T-helper 2 cell treated with Interferon-gamma antibody and Interleukin-4, amounts not matched to agents 5 μg/mL and 100 μg/mL, for 36 hours (primary cell): ENCODE results near the gene E2F8.
"Not testable (repeated sequence)": the region's sequence is repeated elsewhere in the genome, so short reads cannot be mapped to it uniquely, and the experiment has no call there.

Experiments used
- DNase-seq: peaks from one replicate; pipeline ENCODE4 v3.0.0; 2021; ENCODE audit warnings: low spot score
- H3K27ac Mint-ChIP-seq: one replicate; pipeline ENCODE4 v1.8.0; 2021; ENCODE audit warnings: mild to moderate bottlenecking, mixed read lengths
- H3K27me3 Mint-ChIP-seq: one replicate; pipeline ENCODE4 v1.8.0; 2021; ENCODE audit warnings: low read depth, mixed read lengths
- H3K36me3 Mint-ChIP-seq: one replicate; pipeline ENCODE4 v1.8.0; 2021; ENCODE audit warnings: low read depth, mixed read lengths
- H3K4me1 Mint-ChIP-seq: one replicate; pipeline ENCODE4 v1.8.0; 2021; ENCODE audit warnings: low read depth, mixed read lengths
- H3K4me3 Mint-ChIP-seq: one replicate; pipeline ENCODE4 v1.8.0; 2022; ENCODE audit warnings: mild to moderate bottlenecking, moderate library complexity, mixed read lengths
- H3K9me3 Mint-ChIP-seq: one replicate; pipeline ENCODE4 v1.8.0; 2021; ENCODE audit warnings: mixed read lengths

E2F8 gene

GRCh38 chr11:19263333-19263732 lies 22.6 kb upstream of the E2F8 start:
- no peak for DNase-seq
- Mint-ChIP-seq H3K27me3 (peaks cover 10% of the 10 kb centered on the region), H3K4me1 (no peaks in the 10 kb centered on the region), H3K9me3 (no peaks in the 10 kb centered on the region), H3K27ac (no peak overlapping the region), H3K36me3 (no peaks in the 10 kb centered on the region), H3K4me3 (no peak overlapping the region)

- no peaks in the 10 kb centered on the region for H3K9me3 Mint-ChIP-seq
- peak; percentile 39 for DNase-seq
- peaks cover 13% of the 10 kb centered on the region for H3K27me3 Mint-ChIP-seq
- H3K4me3 Mint-ChIP-seq: no peak overlapping the region
- H3K36me3 Mint-ChIP-seq: no peaks in the 10 kb centered on the region
- no peak overlapping the region for H3K27ac Mint-ChIP-seq
- H3K4me1 Mint-ChIP-seq: no peaks in the 10 kb centered on the region
Observed at GRCh38 chr11:19259487-19260345, 19.0 kb upstream of the E2F8 start.

- Mint-ChIP-seq H3K9me3 (no peaks in the 10 kb centered on the region), H3K4me1 (no peaks in the 10 kb centered on the region), H3K27me3 (peaks cover 16% of the 10 kb centered on the region), H3K36me3 (no peaks in the 10 kb centered on the region), H3K4me3 (no peak overlapping the region), H3K27ac (no peak overlapping the region)
- DNase-seq: no peak
Observed at GRCh38 chr11:19258641-19259230, 18.0 kb upstream of the E2F8 start.

GRCh38 chr11:19254441-19254840 lies 13.7 kb upstream of the E2F8 start:
- H3K4me1 Mint-ChIP-seq, H3K27ac Mint-ChIP-seq, H3K4me3 Mint-ChIP-seq, H3K36me3 Mint-ChIP-seq, DNase-seq: not testable (repeated sequence)
- Mint-ChIP-seq H3K27me3 (peaks cover 29% of the 10 kb centered on the region), H3K9me3 (peaks cover 14% of the 10 kb centered on the region)

- H3K27me3 Mint-ChIP-seq: peaks cover 35% of the 10 kb centered on the region
- H3K9me3 Mint-ChIP-seq: peaks cover 20% of the 10 kb centered on the region
- H3K4me1 Mint-ChIP-seq: peaks cover 5% of the 10 kb centered on the region
Observed at GRCh38 chr11:19253817-19254216, 13.1 kb upstream of the E2F8 start.

GRCh38 chr11:19253153-19253745 lies 12.5 kb upstream of the E2F8 start:
- peaks cover 39% of the 10 kb centered on the region for H3K27me3 Mint-ChIP-seq

More at GRCh38 chr11:19253817-19254216, 13.1 kb upstream of the E2F8 start:
- Mint-ChIP-seq H3K36me3 (peaks cover 2% of the 10 kb centered on the region), H3K27ac (no peak overlapping the region), H3K4me3 (no peak overlapping the region)
- DNase-seq: no peak

GRCh38 chr11:19252394-19253152 lies 11.8 kb upstream of the E2F8 start:
- H3K27me3 Mint-ChIP-seq: peaks cover 45% of the 10 kb centered on the region
- peaks cover 32% of the 10 kb centered on the region for H3K9me3 Mint-ChIP-seq
- no peak for DNase-seq

More at GRCh38 chr11:19253153-19253745, 12.5 kb upstream of the E2F8 start:
- peaks cover 26% of the 10 kb centered on the region for H3K9me3 Mint-ChIP-seq
- no peak for DNase-seq
- peaks cover 4% of the 10 kb centered on the region for H3K36me3 Mint-ChIP-seq
- no peak overlapping the region for H3K27ac Mint-ChIP-seq
- H3K4me3 Mint-ChIP-seq: no peak overlapping the region
- peaks cover 5% of the 10 kb centered on the region for H3K4me1 Mint-ChIP-seq

GRCh38 chr11:19251577-19251976 lies 10.8 kb upstream of the E2F8 start:
- peaks cover 5% of the 10 kb centered on the region for H3K4me1 Mint-ChIP-seq
- no peak overlapping the region for H3K4me3 Mint-ChIP-seq
- no peak for DNase-seq
- H3K9me3 Mint-ChIP-seq: peaks cover 32% of the 10 kb centered on the region
- H3K27me3 Mint-ChIP-seq: peaks cover 44% of the 10 kb centered on the region
- H3K36me3 Mint-ChIP-seq: peaks cover 5% of the 10 kb centered on the region
- H3K27ac Mint-ChIP-seq: no peak overlapping the region

More at GRCh38 chr11:19252394-19253152, 11.8 kb upstream of the E2F8 start:
- Mint-ChIP-seq H3K36me3 (peaks cover 5% of the 10 kb centered on the region), H3K27ac (no peak overlapping the region), H3K4me3 (no peak overlapping the region), H3K4me1 (peaks cover 5% of the 10 kb centered on the region)

GRCh38 chr11:19246816-19247215 lies 6.1 kb upstream of the E2F8 start:
- no peak overlapping the region for H3K4me3 Mint-ChIP-seq
- DNase-seq: no peak

GRCh38 chr11:19245351-19245750 lies 4.6 kb upstream of the E2F8 start:
- H3K27me3 Mint-ChIP-seq: peaks cover 33% of the 10 kb centered on the region
- peaks cover 23% of the 10 kb centered on the region for H3K4me1 Mint-ChIP-seq
- no peak overlapping the region for H3K27ac Mint-ChIP-seq
- H3K9me3 Mint-ChIP-seq: peaks cover 26% of the 10 kb centered on the region
- peaks cover 8% of the 10 kb centered on the region for H3K36me3 Mint-ChIP-seq
- DNase-seq: no peak
- no peak overlapping the region for H3K4me3 Mint-ChIP-seq

More at GRCh38 chr11:19246816-19247215, 6.1 kb upstream of the E2F8 start:
- Mint-ChIP-seq H3K9me3 (peaks cover 32% of the 10 kb centered on the region), H3K27me3 (peaks cover 40% of the 10 kb centered on the region), H3K36me3 (peaks cover 5% of the 10 kb centered on the region), H3K4me1 (peaks cover 24% of the 10 kb centered on the region), H3K27ac (no peak overlapping the region)

- H3K27me3 Mint-ChIP-seq: peaks cover 29% of the 10 kb centered on the region
- peaks cover 19% of the 10 kb centered on the region for H3K4me1 Mint-ChIP-seq
- no peak overlapping the region for H3K27ac Mint-ChIP-seq
- peaks cover 20% of the 10 kb centered on the region for H3K9me3 Mint-ChIP-seq
- H3K4me3 Mint-ChIP-seq: no peak overlapping the region
- H3K36me3 Mint-ChIP-seq: peaks cover 12% of the 10 kb centered on the region
- DNase-seq: no peak
Observed at GRCh38 chr11:19244621-19245020, 3.9 kb upstream of the E2F8 start.

- peaks cover 14% of the 10 kb centered on the region for H3K9me3 Mint-ChIP-seq
- no peak overlapping the region for H3K27ac Mint-ChIP-seq
- DNase-seq: no peak
- peaks cover 23% of the 10 kb centered on the region for H3K4me1 Mint-ChIP-seq
- H3K36me3 Mint-ChIP-seq: peaks cover 14% of the 10 kb centered on the region
- no peak overlapping the region for H3K4me3 Mint-ChIP-seq
- H3K27me3 Mint-ChIP-seq: peaks cover 23% of the 10 kb centered on the region
Observed at GRCh38 chr11:19244084-19244483, 3.3 kb upstream of the E2F8 start.

- Mint-ChIP-seq H3K4me3 (peak overlapping the region; percentile 10), H3K4me1 (peaks cover 28% of the 10 kb centered on the region), H3K27me3 (peaks cover 18% of the 10 kb centered on the region), H3K27ac (no peak overlapping the region), H3K9me3 (peaks cover 10% of the 10 kb centered on the region), H3K36me3 (peaks cover 19% of the 10 kb centered on the region)
- no peak for DNase-seq
Observed at GRCh38 chr11:19243613-19244012, 2.9 kb upstream of the E2F8 start.
